ENCODE results near the gene ALCAM. TPM values are rescaled to one million over a fixed set of nuclear protein-coding genes. Genes with fewer than 3 reads are reported as not detected.

The ALCAM gene
- polyA plus RNA-seq, 1 donor from 2014 or later, result 94.7 TPM

- Histone ChIP-seq H3F3A (ENCODE audit: insufficient read depth, low read length, poor library complexity, severe bottlenecking) (no peaks in the 10 kb centered on the region), H3K79me2 (replicated peaks; ENCODE audit: insufficient read depth, low read length) (no peaks in the 10 kb centered on the region)
- no peak for TF ChIP-seq REST (IDR thresholded peaks at IDR 0.05; ENCODE audit: borderline replicate concordance)
- no peak for TF ChIP-seq EP300 (conservative IDR thresholded peaks at IDR 0.05; ENCODE audit: poor library complexity, severe bottlenecking)
- TF ChIP-seq CTCF (IDR thresholded peaks at IDR 0.05; ENCODE audit: poor library complexity, severe bottlenecking), result no peak
- TF ChIP-seq SMC3 (conservative IDR thresholded peaks at IDR 0.05; ENCODE audit: poor library complexity), result no peak
- TF ChIP-seq POLR2AphosphoS5 (IDR thresholded peaks at IDR 0.05), result no peak
- no peak for TF ChIP-seq TAF1 (IDR thresholded peaks at IDR 0.05; ENCODE audit: low read depth)
- no peak for TF ChIP-seq MXI1 (conservative IDR thresholded peaks at IDR 0.05; ENCODE audit: poor library complexity, severe bottlenecking)
- no peak for TF ChIP-seq EZH2 (IDR thresholded peaks at IDR 0.05; ENCODE audit: borderline replicate concordance, insufficient read depth, low read length, poor library complexity, severe bottlenecking)
- TF ChIP-seq RAD21 (conservative IDR thresholded peaks at IDR 0.05), result no peak
Measured at GRCh38 chr3:105496343-105496742, 129.6 kb downstream of the ALCAM start.

GRCh38 chr3:105497386-105497785 lies 130.7 kb downstream of the ALCAM start:
- Histone ChIP-seq H3K4me2 (ENCODE audit: low read length) (no peak overlapping the region), H4K20me1 (ENCODE audit: insufficient read depth) (no peaks in the 10 kb centered on the region), H3K27me3 (ENCODE audit: insufficient read depth, low read depth, low read length) (no peaks in the 10 kb centered on the region), H3K9ac (ENCODE audit: low read length) (no peak overlapping the region), H3K79me2 (replicated peaks; ENCODE audit: insufficient read depth, low read length) (no peaks in the 10 kb centered on the region), H3K4me3 (ENCODE audit: low read length) (no peak overlapping the region), H3K9me2 (ENCODE audit: insufficient read depth, low read length) (no peaks in the 10 kb centered on the region), H3K9me3 (ENCODE audit: low read length) (no peaks in the 10 kb centered on the region), H3F3A (ENCODE audit: insufficient read depth, low read length, poor library complexity, severe bottlenecking) (no peaks in the 10 kb centered on the region), H3K27ac (ENCODE audit: low read length) (no peak overlapping the region), H2AFZ (ENCODE audit: low read depth, low read length) (no peak overlapping the region), H3K36me3 (ENCODE audit: insufficient read depth, low read length) (no peaks in the 10 kb centered on the region)
- TF ChIP-seq REST (IDR thresholded peaks at IDR 0.05; ENCODE audit: borderline replicate concordance) (no peak), POLR2AphosphoS5 (IDR thresholded peaks at IDR 0.05) (no peak), EZH2 (IDR thresholded peaks at IDR 0.05; ENCODE audit: borderline replicate concordance, insufficient read depth, low read length, poor library complexity, severe bottlenecking) (no peak), RAD21 (conservative IDR thresholded peaks at IDR 0.05) (no peak), SMC3 (conservative IDR thresholded peaks at IDR 0.05; ENCODE audit: poor library complexity) (no peak), CTCF (IDR thresholded peaks at IDR 0.05; ENCODE audit: poor library complexity, severe bottlenecking) (no peak), MXI1 (conservative IDR thresholded peaks at IDR 0.05; ENCODE audit: poor library complexity, severe bottlenecking) (no peak), EP300 (conservative IDR thresholded peaks at IDR 0.05; ENCODE audit: poor library complexity, severe bottlenecking) (no peak), TAF1 (IDR thresholded peaks at IDR 0.05; ENCODE audit: low read depth) (no peak)

More at GRCh38 chr3:105496343-105496742, 129.6 kb downstream of the ALCAM start:
- Histone ChIP-seq H3K27ac (ENCODE audit: low read length) (no peak overlapping the region), H3K9ac (ENCODE audit: low read length) (no peak overlapping the region), H3K4me3 (ENCODE audit: low read length) (no peak overlapping the region), H3K4me2 (ENCODE audit: low read length) (no peak overlapping the region), H3K9me3 (ENCODE audit: low read length) (no peaks in the 10 kb centered on the region), H4K20me1 (ENCODE audit: insufficient read depth) (no peaks in the 10 kb centered on the region), H3K9me2 (ENCODE audit: insufficient read depth, low read length) (no peaks in the 10 kb centered on the region), H3K27me3 (ENCODE audit: insufficient read depth, low read depth, low read length) (no peaks in the 10 kb centered on the region), H3K36me3 (ENCODE audit: insufficient read depth, low read length) (no peaks in the 10 kb centered on the region), H2AFZ (ENCODE audit: low read depth, low read length) (no peak overlapping the region)

Measured in neural cell (in vitro differentiated cells).